Glomerular visceral epithelial cell (primary cell): ENCODE results near the gene PLA2G2F.
A peak's percentile ranks its signal among the peaks of the same experiment; 100 is the strongest.

Source experiments
- DNase-seq: peaks from one replicate; pipeline ENCODE4 v3.0.0-alpha.2; 2016; ENCODE audit errors: extremely low spot score

PLA2G2F gene

DNA sequence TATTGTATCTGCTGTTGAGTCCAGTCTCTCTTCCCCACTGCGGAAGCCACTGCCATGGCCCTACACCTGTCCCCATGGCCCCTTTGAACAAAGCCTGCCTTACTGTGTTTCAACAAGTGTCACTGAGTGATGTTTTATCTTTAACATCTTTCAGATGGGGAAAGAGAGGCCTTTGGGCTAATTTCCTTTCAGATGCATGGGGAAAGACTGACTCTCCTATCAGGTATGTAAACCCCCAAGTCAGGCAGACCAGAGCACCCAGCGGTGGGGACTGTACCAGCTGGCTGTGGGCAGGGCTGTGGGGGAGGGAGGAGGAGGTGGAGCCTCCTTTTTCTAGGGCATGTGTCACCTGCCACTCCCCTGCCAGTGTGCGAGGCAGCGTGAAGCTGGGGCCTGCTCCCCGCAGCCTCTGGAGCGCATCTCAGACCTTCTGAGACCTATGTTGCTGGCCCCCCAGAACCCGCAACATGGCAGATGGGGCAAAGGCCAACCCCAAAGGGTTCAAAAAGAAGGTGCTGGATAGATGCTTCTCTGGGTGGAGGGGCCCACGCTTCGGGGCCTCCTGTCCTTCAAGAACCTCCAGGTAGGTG lies at the start of gene PLA2G2F:
PLA2G2F (plus strand) TSS at position 363 of the 590 bp plus-strand sequence; CDS start at position 468, 105 bp downstream.
- DNase-seq: no peak

DNA sequence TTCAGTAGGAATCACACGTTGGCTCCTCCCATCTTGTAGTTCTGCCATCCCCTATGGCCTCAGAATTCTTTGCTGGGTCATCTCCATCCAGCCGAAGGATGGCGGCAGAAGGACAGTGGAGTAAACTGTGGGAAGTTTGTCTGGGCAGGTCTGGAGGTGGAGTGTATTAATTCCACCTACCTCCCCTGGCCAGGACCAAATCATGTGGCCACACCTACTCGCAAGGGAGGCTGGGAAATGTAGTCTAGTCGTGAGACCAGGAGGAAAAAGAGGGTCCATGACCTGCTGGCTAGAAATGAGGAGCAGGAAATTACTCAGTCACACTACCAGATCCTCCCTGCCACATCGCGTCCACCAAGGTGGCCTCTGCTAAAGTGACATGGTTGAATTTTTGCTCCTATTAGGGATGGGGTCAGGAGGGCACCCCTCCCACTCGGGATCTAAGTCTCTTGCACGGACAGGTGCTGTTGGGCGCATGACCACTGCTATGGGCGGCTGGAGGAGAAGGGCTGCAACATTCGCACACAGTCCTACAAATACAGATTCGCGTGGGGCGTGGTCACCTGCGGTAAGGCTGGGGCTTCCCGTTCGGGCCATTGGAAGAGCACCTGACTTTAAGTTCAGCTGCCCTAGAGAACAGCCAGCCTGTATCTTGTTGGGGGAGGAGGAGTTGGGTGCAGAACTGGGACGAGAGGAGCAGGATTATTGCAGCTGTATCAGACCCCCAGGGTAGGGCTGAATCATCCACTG lies 49.6 kb upstream of the PLA2G2F start:
- DNase-seq: no peak

DNA sequence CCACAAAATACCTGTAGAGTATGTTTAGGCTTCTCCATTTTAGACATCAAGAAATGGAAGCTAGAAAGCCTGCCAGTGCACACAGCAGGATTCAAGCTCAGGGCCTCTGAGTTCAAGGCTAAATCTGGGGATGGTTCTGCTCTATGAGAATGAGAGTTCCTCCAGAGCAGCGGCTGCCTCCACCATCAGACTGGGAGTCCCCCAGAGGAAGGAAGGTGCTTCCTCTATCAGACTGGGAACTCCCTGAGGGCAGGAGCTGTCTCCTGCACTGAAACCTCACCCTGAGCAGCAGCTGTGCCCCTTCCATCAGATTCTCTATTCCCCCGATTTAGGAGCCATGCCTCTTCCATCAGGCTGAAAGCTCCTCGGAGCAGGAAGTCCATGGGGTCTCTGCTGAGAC lies 49.0 kb upstream of the PLA2G2F start:
- no peak for DNase-seq

DNA sequence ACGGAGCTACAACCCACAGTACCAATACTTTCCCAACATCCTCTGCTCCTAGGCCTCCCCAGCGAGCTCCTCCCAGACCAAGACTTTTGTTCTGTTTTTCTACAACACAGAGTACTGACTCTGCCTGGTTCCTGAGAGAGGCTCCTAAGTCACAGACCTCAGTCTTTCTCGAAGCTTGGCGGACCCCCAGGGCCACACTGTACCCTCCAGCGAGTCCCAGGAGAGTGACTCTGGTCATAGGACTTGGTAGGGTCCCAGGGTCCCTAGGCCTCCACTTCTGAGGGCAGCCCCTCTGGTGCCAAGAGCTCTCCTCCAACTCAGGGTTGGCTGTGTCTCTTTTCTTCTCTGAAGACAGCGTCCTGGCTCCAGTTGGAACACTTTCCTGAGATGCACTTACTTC lies 48.5 kb upstream of the PLA2G2F start:
- no peak for DNase-seq

DNA sequence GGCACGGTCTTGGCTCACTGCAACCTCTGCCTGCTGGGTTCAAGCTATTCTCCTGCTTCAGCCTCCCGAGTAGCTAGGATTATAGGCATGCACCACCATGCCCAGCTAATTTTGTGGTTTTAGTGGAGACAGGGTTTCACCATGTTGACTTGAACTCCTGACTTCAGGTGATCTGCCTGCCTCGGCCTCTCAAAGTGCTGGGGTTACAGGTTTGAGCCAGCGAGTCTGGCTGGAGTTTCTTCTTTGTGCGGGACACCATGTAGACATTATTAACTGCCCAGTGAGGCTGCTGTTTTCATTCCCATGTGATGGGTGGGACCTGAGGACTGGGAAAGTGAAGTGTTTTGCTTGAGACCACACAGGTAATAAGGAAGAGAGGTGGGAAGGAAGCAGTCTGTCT lies 45.8 kb upstream of the PLA2G2F start:
- no peak for DNase-seq

- DNase-seq: no peak
These were observed 45.2 kb upstream of the PLA2G2F start for GRCh38 chr1:20093940-20094391.

- DNase-seq: no peak
These were observed 43.3 kb upstream of the PLA2G2F start for GRCh38 chr1:20095564-20096434.

DNA sequence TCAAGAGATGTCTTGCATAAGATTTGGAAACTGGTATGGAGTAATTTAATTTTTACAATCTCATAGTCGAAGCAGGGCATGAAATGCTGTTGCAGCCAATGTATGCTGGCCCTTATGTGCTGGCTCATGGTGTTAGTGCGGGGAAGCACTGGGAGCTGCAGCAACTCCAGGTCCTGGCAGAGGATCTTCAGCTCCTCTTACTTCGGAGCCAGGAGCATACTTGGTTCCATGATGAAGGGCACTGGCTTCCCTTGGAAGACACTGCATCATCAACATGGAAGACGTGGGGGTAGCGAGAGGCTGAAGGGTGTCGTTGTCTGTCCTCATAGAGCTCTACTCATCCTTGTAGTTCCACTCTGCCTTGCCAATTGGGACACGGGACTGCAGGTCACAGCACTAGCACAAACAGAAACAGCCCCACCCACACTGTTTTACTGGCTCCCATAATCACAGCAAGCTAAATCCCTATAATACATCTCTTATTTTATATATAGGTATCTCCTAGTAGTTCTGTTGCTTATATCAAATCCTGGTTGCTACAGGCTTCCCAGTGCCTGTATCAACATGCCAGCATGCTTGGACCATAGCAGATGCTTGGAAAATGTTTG lies 42.2 kb upstream of the PLA2G2F start:
- no peak for DNase-seq

DNA sequence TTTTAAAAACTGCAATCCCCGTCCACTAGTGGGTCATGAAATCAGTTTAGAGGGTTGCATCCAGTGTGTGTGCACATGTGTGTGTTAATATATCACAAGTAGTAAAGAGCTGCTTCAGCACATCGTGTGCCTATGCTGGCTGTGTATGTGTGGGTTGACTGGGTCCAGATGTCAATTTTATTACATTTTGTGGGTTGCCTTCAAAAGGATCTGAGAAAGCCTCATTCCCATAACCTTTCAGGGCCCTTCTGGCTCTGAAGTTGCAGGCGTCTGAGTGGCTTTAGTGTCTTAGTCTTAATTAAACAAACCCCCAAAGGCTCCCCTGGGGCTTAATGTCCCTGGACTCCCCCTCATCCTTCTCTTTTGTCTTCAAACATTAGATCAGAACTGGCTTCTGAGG lies 39.6 kb upstream of the PLA2G2F start:
- DNase-seq: no peak

DNA sequence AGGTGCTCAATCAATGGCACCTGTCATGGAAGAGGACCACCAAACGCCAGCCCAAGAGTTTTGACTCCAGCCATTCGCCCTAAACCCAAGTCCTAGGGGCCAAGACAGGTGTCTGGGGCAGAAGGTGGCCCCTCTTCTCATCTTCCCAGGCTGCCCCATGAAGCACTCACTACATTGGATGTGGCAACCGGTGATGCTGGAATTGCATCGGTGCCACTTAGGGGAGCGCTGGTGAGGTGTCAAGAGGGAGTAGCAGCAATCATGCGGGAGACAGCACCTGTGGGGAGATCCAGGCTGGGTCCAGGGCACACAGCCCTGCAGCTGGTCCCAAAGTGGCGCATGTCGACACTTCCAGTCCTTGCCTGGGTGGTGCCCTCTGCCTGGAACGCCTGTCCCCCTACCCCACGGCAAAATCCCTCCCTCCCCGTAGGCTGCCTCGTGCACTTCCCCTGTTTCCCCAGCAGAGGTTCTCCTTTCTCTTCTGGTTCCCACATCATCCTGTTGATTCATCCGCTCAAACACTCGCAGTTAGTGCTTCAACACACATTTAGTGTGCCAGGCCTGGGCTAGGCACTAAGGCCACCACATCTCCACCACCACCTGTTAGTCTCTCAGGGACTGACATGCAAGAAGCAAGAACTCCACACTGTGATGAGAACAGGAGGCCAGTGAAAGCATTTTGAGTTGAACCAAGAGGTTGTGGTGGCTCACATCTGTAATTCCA lies 38.3 kb upstream of the PLA2G2F start:
- DNase-seq: peak; percentile 29

- DNase-seq: no peak
These were observed 36.2 kb upstream of the PLA2G2F start for GRCh38 chr1:20102875-20103274.

DNA sequence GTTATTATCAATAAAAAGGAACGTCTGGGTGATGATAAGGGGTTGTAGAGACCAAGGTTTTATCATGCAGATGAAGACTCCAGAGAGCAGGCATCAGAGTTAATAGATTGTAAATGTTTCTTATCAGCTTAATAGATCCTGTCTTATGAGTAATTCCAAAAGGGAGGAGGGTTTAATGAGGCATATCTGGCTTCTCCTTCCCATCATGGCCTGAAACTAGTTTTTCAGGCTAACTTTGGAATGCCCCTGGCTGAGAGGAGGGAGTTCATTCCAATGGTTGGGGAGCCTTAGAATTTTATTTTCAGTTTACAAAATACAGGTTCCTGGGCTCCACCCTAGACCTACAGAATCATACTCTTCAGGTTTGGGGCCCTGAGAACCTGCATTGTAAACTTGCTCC lies 33.3 kb upstream of the PLA2G2F start:
- no peak for DNase-seq

DNA sequence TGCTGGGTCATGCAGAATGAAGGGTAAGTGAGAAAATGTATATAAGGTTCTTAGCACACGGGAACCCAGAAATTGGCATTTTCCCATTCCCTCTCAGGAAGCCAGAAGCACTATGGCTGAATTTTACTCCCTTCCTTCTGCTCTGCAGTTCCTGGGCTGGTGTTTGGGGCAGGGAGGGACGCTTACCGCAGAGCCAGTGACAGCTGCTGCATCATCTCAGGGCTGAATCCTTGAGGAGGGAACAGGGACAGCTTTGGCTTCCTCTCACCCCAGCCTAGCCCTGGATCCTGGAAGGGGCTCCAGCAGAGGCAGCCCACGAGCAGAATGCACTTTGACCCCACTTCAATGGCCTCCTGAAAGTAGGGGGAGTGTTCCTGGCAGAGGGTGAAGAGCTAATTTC lies 31.8 kb upstream of the PLA2G2F start:
- no peak for DNase-seq

DNA sequence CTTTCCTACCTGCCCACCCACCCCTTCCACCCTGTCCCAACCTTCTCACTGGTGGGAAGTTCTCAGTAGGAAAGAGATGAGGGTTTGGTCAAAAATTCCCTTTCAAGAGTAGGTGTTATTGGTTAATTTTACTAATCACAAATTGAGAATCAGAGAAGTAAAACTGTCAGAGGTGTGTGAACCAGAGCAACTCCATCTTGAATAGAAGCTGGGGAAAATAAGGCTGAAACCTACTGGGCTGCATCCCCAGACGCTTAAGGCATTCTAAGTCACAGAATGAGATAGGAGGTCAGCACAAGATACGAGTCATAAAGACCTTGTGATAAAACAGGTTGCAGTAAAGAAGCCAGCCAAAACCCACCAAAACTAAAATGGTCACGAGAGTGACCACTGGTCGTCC lies 31.3 kb upstream of the PLA2G2F start:
- DNase-seq: no peak

- no peak for DNase-seq
These were observed 30.6 kb upstream of the PLA2G2F start for GRCh38 chr1:20108366-20109123.

DNA sequence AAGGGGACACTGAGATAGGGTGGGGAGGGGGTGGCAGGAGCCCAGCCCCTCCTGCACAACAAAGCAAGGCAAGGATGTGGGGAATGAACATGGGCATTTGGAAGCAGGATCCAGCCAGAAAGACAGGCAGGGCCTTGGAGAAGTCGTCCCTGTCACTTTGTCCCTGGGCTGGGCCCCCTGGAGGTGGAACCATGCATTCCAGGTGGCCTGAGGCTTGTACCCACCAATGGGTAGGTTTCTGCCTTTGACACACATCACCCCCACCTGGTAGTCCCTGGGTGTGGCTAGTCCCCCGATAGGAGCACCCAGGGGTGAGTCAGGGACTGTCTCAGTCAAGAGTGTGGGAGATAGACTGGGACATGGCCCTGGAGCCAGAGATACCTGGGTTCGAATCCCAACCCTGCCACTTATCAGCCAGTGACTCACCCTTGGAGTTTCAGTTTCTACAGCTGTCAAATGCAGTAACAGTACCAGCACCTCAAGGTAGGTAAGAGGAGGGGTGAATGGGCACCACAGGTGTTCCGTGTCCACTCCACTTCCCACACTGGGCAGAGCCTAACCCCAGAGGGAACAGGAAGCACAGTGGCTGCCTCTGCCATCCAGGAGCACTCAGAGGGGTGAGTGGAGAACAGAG lies 29.8 kb upstream of the PLA2G2F start:
- no peak for DNase-seq

GRCh38 chr1:20110679-20111078 lies 28.4 kb upstream of the PLA2G2F start:
- no peak for DNase-seq

GRCh38 chr1:20111452-20111851 lies 27.7 kb upstream of the PLA2G2F start:
- DNase-seq: no peak

- DNase-seq: no peak
These were observed 26.7 kb upstream of the PLA2G2F start for GRCh38 chr1:20112279-20113000.
